AG04450 (cell line): ENCODE data around the gene MAP2K5. TPM values are rescaled to one million over a fixed set of nuclear protein-coding genes. Genes with fewer than 3 reads are reported as not detected.

Experiments used
- CTCF ChIA-PET: fragments of 300-600, 350-600 bp; formaldehyde crosslinking; extraction: SDS; loops from one replicate; lab custom pipeline; 2022; ENCODE audit warnings: antibody characterized with exemption, inconsistent platforms; lab: Charles Lee
- POLR2A ChIA-PET: fragments of 350-600 bp; formaldehyde crosslinking; extraction: SDS; loops from one replicate; lab custom pipeline; 2021; ENCODE audit warnings: antibody characterized with exemption, inconsistent platforms; lab: Yijun Ruan, JAX
- DNase-seq: peaks from one replicate; pipeline ENCODE4 v3.0.0-alpha.2; 2011; ENCODE audit warnings: low read depth, low spot score
- H3K27ac ChIP-seq: one replicate; pipeline ENCODE4 v1.5.1; 2012; ENCODE audit warnings: low read depth, low read length, control low read depth
- H3K27me3 ChIP-seq: one replicate; pipeline ENCODE4 v1.6.0; 2012; ENCODE audit warnings: low read length; ENCODE audit not compliant: control insufficient read depth, insufficient read depth
- H3K4me3 ChIP-seq: 2 replicates; pipeline ENCODE4 v1.5.1; 2011; ENCODE audit warnings: mild to moderate bottlenecking, low read depth, low read length, control low read depth
- H3K9me3 ChIP-seq: 2 replicates; pipeline ENCODE4 v1.5.1; 2012; ENCODE audit warnings: low read length; ENCODE audit not compliant: control insufficient read depth, insufficient read depth
- CTCF ChIP-seq: IDR thresholded peaks from 2 replicates; pipeline ENCODE4 v1.5.1; 2011; ENCODE audit warnings: low read depth, low read length, control low read depth, inconsistent platforms
- polyA plus RNA-seq: library from polyadenylated mRNA; depleted of rRNA; stranded (reverse); fragments of >200 nt; gene quantifications from 2 replicates; pipeline ENCODE4 v1.2.3, GENCODE V29; 2011

The MAP2K5 gene
- polyA plus RNA-seq, 1 experiment = 5.4 TPM

DNA sequence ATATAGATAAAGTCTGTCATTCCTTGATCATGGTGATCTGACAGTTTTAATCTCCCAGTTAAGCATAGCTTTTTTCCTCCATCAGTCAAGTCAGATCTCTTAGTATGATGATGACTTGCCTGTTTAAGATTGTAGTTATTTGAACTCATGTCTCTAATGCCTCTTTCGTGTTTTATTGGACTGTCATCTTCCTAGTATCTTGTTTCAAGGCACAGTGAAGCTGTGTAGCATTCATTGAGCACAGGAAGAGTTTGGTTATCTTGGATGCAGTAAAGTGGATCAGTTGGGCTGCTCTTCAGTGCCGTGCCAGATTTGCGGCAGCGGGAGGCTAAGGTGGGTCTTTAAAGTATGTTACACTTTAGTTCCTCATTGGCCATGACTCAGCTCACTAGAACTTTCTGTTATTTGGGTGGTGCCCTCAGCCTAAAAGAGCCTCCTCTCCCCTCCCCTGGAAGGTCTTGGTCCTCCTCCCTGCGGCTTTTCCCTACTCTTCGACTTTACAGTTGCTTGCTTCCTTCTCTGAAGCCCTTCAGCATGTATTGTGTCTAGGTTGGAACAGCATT is 237.1 kb downstream of the MAP2K5 start:
- DNase-seq = no peak

DNA sequence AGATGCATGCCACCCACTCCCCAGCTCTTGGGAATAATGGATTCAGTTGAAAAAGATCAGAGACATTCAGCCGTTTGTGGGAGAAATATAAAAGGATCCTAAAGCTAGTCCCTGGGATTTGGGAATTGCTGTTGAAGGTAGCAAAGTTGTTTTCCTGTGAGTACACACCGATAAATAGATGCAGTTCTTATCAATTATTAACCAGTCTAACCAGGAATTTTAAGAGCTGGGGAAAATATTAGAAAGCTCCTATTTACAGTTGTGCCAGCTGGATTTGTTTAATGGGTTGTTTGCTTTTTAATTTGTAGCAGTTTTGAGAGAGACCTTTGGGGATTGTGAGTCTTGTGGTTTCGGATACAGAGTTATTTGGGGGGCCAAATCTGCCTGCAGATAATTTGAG is 238.6 kb downstream of the MAP2K5 start:
- no peak for DNase-seq
- ChIA-PET POLR2A (interaction anchor here (0.8 kb wide), 1 partner anchor 197 kb away, joined by 4 read pairs; no protein-coding TSS in a partner anchor), CTCF (no interaction called here)
- H3K9me3 ChIP-seq = no peaks in the 10 kb centered on the region
- no peak overlapping the region for H3K27ac ChIP-seq
- no peak overlapping the region for H3K4me3 ChIP-seq
- TF ChIP-seq CTCF = no peak
- H3K27me3 ChIP-seq = no peaks in the 10 kb centered on the region

More for the DNA sequence above, 237.1 kb downstream of the MAP2K5 start:
- ChIA-PET CTCF (no interaction called here), POLR2A (no interaction called here)
- no peaks in the 10 kb centered on the region for H3K27me3 ChIP-seq
- no peak for TF ChIP-seq CTCF
- no peak overlapping the region for H3K27ac ChIP-seq
- H3K4me3 ChIP-seq = no peak overlapping the region
- no peaks in the 10 kb centered on the region for H3K9me3 ChIP-seq

- DNase-seq = no peak
- ChIA-PET POLR2A (no interaction called here), CTCF (no interaction called here)
- Histone ChIP-seq H3K4me3 (no peak overlapping the region), H3K9me3 (no peaks in the 10 kb centered on the region), H3K27me3 (no peaks in the 10 kb centered on the region), H3K27ac (no peak overlapping the region)
- TF ChIP-seq CTCF = no peak
Observed at GRCh38 chr15:67781907-67782690, 239.6 kb downstream of the MAP2K5 start.

GRCh38 chr15:67782691-67782991 is 240.1 kb downstream of the MAP2K5 start:
- no peak for TF ChIP-seq CTCF
- POLR2A ChIA-PET = no interaction called here
- DNase-seq = no peak
- H3K9me3 ChIP-seq = no peaks in the 10 kb centered on the region
- CTCF ChIA-PET = no interaction called here
- H3K27ac ChIP-seq = no peak overlapping the region
- H3K4me3 ChIP-seq = no peak overlapping the region
- no peaks in the 10 kb centered on the region for H3K27me3 ChIP-seq

- Histone ChIP-seq H3K4me3 (no peak overlapping the region), H3K9me3 (no peaks in the 10 kb centered on the region), H3K27ac (no peak overlapping the region), H3K27me3 (no peaks in the 10 kb centered on the region)
- no peak for DNase-seq
- ChIA-PET CTCF (no interaction called here), POLR2A (no interaction called here)
- TF ChIP-seq CTCF = no peak
Observed at GRCh38 chr15:67783303-67783702, 240.8 kb downstream of the MAP2K5 start.
